HG02938 (cell line): ENCODE data around the gene MAMSTR.

Experiments used
- ATAC-seq: cut with Tn5 transposase; IDR thresholded peaks from one replicate; pipeline ENCODE4 v1.9.1; 2021; ENCODE audit warnings: mild to moderate bottlenecking, moderate library complexity; ENCODE audit not compliant: unreplicated experiment

Gene MAMSTR

DNA sequence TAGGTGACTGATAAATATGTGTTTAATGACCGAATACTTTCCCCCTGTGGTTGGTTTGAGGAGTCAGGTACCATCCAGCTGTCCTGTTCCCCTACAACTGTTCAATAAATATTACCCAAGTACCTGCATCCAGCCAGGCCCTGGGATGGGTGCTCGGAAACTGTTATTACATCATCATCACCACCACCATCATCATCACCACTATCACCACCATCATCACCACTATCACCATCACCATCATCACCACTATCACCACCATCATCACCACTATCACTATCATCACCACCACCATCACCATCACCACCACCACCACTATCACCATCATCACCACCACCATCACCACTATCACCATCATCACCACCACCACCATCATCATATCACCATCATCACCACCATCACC is 50.8 kb downstream of the MAMSTR start:
- ATAC-seq = no peak

DNA sequence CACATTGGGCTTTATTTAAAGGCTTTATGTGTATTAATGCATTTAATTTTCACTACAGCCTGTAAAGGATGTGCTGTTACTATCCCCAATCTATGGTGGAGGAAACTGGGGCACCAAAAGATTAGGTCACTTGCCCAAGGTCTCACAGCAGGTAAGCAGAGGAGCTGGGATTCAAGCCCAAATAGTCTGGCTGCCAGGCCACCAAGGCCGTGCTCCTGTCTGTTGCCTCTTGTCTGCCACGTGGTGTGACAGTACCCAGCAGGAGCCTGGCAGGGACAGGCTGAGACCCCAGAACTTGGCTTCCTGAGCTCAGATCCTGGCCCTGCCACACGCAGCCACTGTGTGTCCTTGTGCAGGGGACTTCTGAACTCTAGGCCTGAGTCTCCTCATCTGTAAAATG is 51.2 kb downstream of the MAMSTR start:
- ATAC-seq = no peak

DNA sequence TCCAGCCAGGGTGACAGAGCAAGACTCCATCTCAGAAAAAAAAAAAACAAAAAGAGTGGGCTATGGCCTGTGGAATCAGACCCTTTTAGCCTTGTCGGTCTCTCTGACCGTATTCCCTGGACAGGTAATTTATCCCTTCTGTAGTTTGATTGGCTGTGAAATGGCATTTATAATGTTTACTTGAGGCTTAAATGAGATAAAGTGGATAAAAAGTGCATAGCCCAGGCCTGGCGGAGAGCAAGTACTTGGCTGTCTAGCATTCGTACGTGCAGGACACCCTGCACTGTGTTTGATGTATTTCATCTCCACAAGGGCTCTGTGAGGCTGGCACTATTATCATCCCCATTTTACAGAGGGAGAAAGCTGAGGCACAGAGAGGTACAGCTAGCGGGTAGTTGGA is 53.7 kb downstream of the MAMSTR start:
- ATAC-seq = no peak

DNA sequence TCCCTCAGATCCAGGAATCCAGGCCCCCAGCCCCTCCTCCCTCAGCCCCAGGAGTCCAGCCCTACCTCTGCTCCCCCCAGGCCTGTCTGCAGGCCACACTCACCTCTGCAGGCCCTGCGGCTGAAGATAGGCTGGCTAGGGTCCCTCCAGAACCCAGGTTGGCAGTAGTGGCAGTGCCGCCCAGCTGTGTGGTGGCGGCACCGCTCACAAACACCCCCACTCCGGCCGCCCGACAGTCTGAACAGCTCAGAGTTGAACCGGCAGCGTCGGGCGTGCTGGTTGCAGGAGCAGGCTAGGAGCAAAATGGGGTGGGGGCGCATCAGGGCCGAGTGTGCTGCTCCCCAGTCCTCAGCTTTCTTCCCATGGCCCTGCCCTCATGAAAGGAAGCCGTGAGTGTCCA is 55.0 kb downstream of the MAMSTR start:
- ATAC-seq = no peak

DNA sequence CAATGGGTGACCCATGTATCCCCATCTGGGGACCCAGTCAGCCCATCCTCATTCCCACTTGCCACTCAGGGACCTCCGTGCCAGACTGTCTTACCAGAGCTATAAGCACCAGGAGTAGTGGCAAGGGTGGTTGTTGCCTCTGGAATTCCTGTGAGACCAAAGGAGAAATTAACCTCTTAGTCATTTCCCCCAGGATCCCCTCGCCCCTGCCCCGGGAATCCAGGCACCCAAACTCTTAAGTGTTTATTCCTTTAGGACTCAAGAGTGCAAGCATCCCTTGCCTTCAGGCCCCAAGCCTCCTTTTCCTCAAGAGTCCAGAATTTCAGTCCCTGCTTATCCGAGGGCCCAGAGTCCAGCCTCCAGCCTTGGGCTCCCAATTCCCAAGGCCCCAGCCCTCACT is 55.9 kb downstream of the MAMSTR start:
- no peak for ATAC-seq
